ENCODE data around the gene ST6GALNAC4. TPM values are rescaled to one million over a fixed set of nuclear protein-coding genes. Genes with fewer than 3 reads are reported as not detected.

The ST6GALNAC4 gene
- total and polyA plus RNA-seq, 9 of the 15 experiments (the other 6 are each of a cell fraction or from before 2014, with no cell fraction given): 2.6 to 43.1 (median 15.4) TPM

- TF ChIP-seq KLF16 (IDR thresholded peaks at IDR 0.05): peak; percentile 48; the same call in 1 of the 2 replicates
- no peak for TF ChIP-seq MLX (CRISPR knock-in tag; conservative IDR thresholded peaks at IDR 0.05)
- TF ChIP-seq ARHGAP35 (IDR thresholded peaks at IDR 0.05; ENCODE audit: partially characterized antibody): no peak
- TF ChIP-seq GTF2A2 (tag; IDR thresholded peaks at IDR 0.05): no peak
- no peak for TF ChIP-seq HMBOX1 (IDR thresholded peaks at IDR 0.05)
- TF ChIP-seq BRD9 (IDR thresholded peaks at IDR 0.05; ENCODE audit: low read depth, partially characterized antibody): no peak
- no peak for TF ChIP-seq RFX5 (IDR thresholded peaks at IDR 0.05; ENCODE audit: low read depth, low read length)
- no peak for TF ChIP-seq NELFE (IDR thresholded peaks at IDR 0.05; ENCODE audit: insufficient read depth, insufficient read length)
- no peak for TF ChIP-seq TBL1XR1 (IDR thresholded peaks at IDR 0.05; ENCODE audit: low read length in 2 of 2)
- peak; percentile 93 to 95 (median 94) for TF ChIP-seq CTCF (IDR thresholded peaks at IDR 0.05 in 2 of 3, conservative IDR thresholded peaks at IDR 0.05 in 1 of 3; ENCODE audit: insufficient read depth in 2 of 3, low read depth in 1 of 3, low read length in 3 of 3)
- no peak for TF ChIP-seq TFAM (CRISPR knock-in tag; conservative IDR thresholded peaks at IDR 0.05)
- no peak for TF ChIP-seq PRMT5 (CRISPR knock-in tag; IDR thresholded peaks at IDR 0.05)
- TF ChIP-seq BRCA1 (IDR thresholded peaks at IDR 0.05): no peak
- no peak for TF ChIP-seq BRCA1 (CRISPR knock-in tag; IDR thresholded peaks at IDR 0.05)
- TF ChIP-seq CC2D1A (IDR thresholded peaks at IDR 0.05): peak; percentile 71; the same call in 1 of the 2 replicates
- no peak for TF ChIP-seq ZNF696 (CRISPR knock-in tag; conservative IDR thresholded peaks at IDR 0.05)
- TF ChIP-seq HDAC1 (IDR thresholded peaks at IDR 0.05): no peak; a peak in 1 of 4 replicates
- TF ChIP-seq KAT7 (CRISPR knock-in tag; IDR thresholded peaks at IDR 0.05; ENCODE audit: borderline replicate concordance): no peak
- no peak for TF ChIP-seq NFYB (IDR thresholded peaks at IDR 0.05; ENCODE audit: extremely low read depth, insufficient read length)
- TF ChIP-seq, protein P1, sequence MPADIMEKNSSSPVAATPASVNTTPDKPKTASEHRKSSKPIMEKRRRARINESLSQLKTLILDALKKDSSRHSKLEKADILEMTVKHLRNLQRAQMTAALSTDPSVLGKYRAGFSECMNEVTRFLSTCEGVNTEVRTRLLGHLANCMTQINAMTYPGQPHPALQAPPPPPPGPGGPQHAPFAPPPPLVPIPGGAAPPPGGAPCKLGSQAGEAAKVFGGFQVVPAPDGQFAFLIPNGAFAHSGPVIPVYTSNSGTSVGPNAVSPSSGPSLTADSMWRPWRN (IDR thresholded peaks at IDR 0.05; ENCODE audit: low read depth): no peak
- no peak for TF ChIP-seq TRIM28 (IDR thresholded peaks at IDR 0.05)
- TF ChIP-seq ZNF24 (IDR thresholded peaks at IDR 0.05): peak; percentile 48; the same call in 1 of the 2 replicates
- TF ChIP-seq NCOA2 (IDR thresholded peaks at IDR 0.05; ENCODE audit: partially characterized antibody in 2 of 2): no peak
- TF ChIP-seq, protein P2, sequence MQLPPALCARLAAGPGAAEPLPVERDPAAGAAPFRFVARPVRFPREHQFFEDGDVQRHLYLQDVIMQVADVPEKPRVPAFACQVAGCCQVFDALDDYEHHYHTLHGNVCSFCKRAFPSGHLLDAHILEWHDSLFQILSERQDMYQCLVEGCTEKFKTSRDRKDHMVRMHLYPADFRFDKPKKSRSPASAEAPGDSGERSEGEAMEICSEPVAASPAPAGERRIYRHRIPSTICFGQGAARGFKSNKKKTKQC (CRISPR knock-in tag; IDR thresholded peaks at IDR 0.05): 0 out of 2 replicates have a peak, but pooled peaks have one; percentile 43
Observed at GRCh38 chr9:127943731-127944144, 26.9 kb upstream of the ST6GALNAC4 start (continued).
